ENCODE measurements around the gene AKAP6. TPM values are rescaled to one million over a fixed set of nuclear protein-coding genes. Genes with fewer than 3 reads are reported as not detected.

AKAP6 gene
- total RNA-seq, 2 experiments from 2014 or later, result 1.1 to 1.4 TPM

DNA sequence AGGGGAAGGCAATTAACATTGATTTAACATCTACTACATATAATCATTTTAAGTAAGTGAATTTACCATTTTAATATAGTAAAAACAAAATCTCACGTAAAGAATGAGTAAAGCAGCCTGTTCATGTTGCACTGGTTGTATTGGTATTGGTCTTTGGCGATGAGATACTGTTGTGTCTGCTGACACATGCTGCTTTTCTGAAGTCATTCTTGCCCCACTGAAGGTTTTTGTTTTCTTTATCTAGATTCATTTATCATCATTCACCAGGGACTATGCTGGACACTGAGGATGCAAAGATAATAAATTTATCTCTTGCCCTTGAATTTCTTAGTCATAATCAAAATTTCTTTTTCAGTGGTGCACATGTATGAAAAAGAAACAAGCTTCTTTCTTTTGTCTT lies 363.3 kb downstream of the AKAP6 start:
- no peak overlapping the region for H3K4me3 Mint-ChIP-seq
- H3K4me1 Mint-ChIP-seq, result no peaks in the 10 kb centered on the region
- POLR2A ChIA-PET, result no interaction called here
- DNase-seq, result no peak
- H3K9me3 Mint-ChIP-seq, result no peaks in the 10 kb centered on the region
- CTCF ChIA-PET, result no interaction called here
- H3K36me3 Mint-ChIP-seq (ENCODE audit: low read depth), result no peaks in the 10 kb centered on the region
- no peaks in the 10 kb centered on the region for H3K27me3 Mint-ChIP-seq
- H3K27ac Mint-ChIP-seq, result no peak overlapping the region

GRCh38 chr14:32693114-32693513 lies 364.0 kb downstream of the AKAP6 start:
- Mint-ChIP-seq H3K4me1 (no peaks in the 10 kb centered on the region), H3K4me3 (no peak overlapping the region), H3K9me3 (no peaks in the 10 kb centered on the region), H3K27me3 (no peaks in the 10 kb centered on the region), H3K27ac (no peak overlapping the region), H3K36me3 (ENCODE audit: low read depth) (no peaks in the 10 kb centered on the region)
- DNase-seq, result no peak
- ChIA-PET CTCF (no interaction called here), POLR2A (no interaction called here)

DNA sequence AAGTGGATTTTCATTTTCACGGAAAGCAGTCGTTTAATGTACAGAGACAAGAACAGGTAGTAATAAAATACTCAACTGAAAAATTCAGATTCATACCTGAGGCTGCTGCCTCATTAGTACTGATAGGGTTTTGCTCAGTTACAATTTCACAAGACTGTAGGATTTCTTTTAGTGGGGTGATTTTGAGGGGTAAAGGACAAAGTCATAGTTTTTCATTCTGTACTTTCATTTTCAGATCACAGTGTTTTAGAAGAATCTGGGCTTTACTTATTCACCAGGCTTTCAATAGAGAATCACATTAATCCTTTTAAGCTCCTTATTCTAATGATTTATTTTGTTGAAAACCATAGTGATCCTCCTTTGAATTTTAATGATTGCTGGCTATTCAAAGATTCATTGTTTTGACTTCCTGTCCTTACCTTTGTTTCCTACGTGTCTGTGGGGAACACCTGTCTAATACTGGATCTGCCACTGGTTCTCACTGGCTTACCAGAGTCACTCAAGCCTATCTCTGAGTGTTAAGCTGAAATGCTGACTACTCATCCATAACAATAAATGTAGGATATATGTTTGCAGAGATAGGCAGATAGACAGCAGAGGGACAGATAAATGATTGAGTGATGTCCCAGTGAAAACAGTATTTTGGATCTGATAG lies 365.8 kb downstream of the AKAP6 start:
- POLR2A ChIA-PET, result no interaction called here

GRCh38 chr14:32696325-32697091 lies 367.4 kb downstream of the AKAP6 start:
- Mint-ChIP-seq H3K36me3 (ENCODE audit: low read depth) (no peaks in the 10 kb centered on the region), H3K27ac (no peak overlapping the region), H3K27me3 (no peaks in the 10 kb centered on the region), H3K4me3 (no peak overlapping the region), H3K9me3 (no peaks in the 10 kb centered on the region), H3K4me1 (no peaks in the 10 kb centered on the region)
- ChIA-PET CTCF (no interaction called here), POLR2A (no interaction called here)
- no peak for DNase-seq

More for the DNA sequence above, 365.8 kb downstream of the AKAP6 start:
- no peaks in the 10 kb centered on the region for H3K4me1 Mint-ChIP-seq
- H3K36me3 Mint-ChIP-seq (ENCODE audit: low read depth), result no peaks in the 10 kb centered on the region
- H3K27ac Mint-ChIP-seq, result no peak overlapping the region
- H3K9me3 Mint-ChIP-seq, result no peaks in the 10 kb centered on the region
- no peak overlapping the region for H3K4me3 Mint-ChIP-seq
- no peaks in the 10 kb centered on the region for H3K27me3 Mint-ChIP-seq
- DNase-seq, result no peak
- CTCF ChIA-PET, result no interaction called here

DNA sequence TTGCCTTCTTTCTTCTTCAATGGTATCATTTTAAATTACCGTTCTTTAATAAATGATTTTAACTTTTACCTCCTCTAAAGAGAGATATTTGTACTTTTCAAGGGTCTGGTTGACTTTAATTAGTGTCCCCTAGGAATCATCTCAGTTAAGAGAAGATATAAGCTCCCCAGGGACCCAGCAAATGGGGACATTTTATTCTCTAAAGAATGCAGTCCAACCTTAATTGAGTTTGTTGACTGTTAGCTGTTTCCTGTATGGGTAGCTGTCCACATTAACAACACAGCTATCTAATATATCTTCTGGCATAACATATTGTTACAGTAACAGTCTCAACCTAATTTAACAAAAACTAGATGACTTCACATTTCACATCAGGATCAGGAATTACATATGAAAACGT lies 368.0 kb downstream of the AKAP6 start:
- ChIA-PET POLR2A (no interaction called here), CTCF (no interaction called here)
- H3K9me3 Mint-ChIP-seq, result no peaks in the 10 kb centered on the region
- H3K27me3 Mint-ChIP-seq, result no peaks in the 10 kb centered on the region
- DNase-seq, result no peak
- H3K27ac Mint-ChIP-seq, result no peak overlapping the region
- no peak overlapping the region for H3K4me3 Mint-ChIP-seq
- no peaks in the 10 kb centered on the region for H3K36me3 Mint-ChIP-seq (ENCODE audit: low read depth)
- H3K4me1 Mint-ChIP-seq, result no peaks in the 10 kb centered on the region

DNA sequence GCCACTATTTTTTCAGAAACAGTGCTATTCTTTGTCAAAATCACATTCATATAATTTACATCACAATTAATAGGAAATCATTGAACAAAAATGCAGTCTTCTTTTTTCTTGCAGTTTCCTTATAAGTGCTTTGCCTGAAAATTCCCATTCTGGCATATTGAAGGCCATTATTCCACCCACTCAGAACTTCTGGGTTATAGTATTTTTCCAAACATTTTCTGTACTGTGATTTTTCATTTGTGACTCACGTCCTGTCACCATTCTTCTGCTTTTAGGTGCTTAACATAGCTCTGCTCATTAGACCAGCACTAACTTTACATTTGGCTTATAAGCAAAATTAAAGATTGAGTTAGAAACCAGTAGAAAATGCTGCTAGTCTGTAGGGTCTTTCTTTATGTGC lies 368.6 kb downstream of the AKAP6 start:
- Mint-ChIP-seq H3K27ac (no peak overlapping the region), H3K9me3 (no peaks in the 10 kb centered on the region), H3K36me3 (ENCODE audit: low read depth) (no peaks in the 10 kb centered on the region), H3K27me3 (no peaks in the 10 kb centered on the region), H3K4me3 (no peak overlapping the region), H3K4me1 (peaks cover 1% of the 10 kb centered on the region)
- ChIA-PET POLR2A (no interaction called here), CTCF (no interaction called here)
- no peak for DNase-seq

DNA sequence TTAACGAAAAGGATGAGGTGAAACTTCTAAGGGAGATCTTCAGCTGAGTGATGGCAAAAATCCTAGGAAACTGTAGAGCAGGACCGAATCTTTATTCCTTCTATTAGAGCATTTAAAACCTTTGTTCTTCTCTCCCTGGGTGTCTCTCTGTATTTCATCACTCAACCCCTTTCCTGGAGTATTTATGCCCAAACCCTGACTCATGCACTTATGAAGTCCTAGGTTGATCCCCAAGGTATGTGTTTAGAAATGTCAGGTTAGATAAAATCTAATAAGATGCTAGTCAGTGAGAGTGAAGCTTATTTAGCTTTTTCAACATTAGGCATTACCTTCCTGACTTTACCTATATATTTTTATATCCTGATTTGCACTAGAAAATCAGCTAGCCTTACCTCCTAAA lies 369.7 kb downstream of the AKAP6 start:
- no peaks in the 10 kb centered on the region for H3K27me3 Mint-ChIP-seq
- no peak overlapping the region for H3K4me3 Mint-ChIP-seq
- ChIA-PET POLR2A (no interaction called here), CTCF (no interaction called here)
- DNase-seq, result no peak
- H3K4me1 Mint-ChIP-seq, result peaks cover 1% of the 10 kb centered on the region
- no peaks in the 10 kb centered on the region for H3K36me3 Mint-ChIP-seq (ENCODE audit: low read depth)
- H3K9me3 Mint-ChIP-seq, result no peaks in the 10 kb centered on the region
- no peak overlapping the region for H3K27ac Mint-ChIP-seq

- Mint-ChIP-seq H3K4me3 (no peak overlapping the region), H3K27ac (no peak overlapping the region), H3K4me1 (peaks cover 1% of the 10 kb centered on the region), H3K36me3 (ENCODE audit: low read depth) (no peaks in the 10 kb centered on the region), H3K9me3 (no peaks in the 10 kb centered on the region), H3K27me3 (no peaks in the 10 kb centered on the region)
- DNase-seq, result no peak
- ChIA-PET CTCF (no interaction called here), POLR2A (interaction anchor here (0.5 kb wide), 1 partner anchor 433 kb away, joined by 3 read pairs; no protein-coding TSS in a partner anchor)
Measured at GRCh38 chr14:32701475-32701874, 372.4 kb downstream of the AKAP6 start.

DNA sequence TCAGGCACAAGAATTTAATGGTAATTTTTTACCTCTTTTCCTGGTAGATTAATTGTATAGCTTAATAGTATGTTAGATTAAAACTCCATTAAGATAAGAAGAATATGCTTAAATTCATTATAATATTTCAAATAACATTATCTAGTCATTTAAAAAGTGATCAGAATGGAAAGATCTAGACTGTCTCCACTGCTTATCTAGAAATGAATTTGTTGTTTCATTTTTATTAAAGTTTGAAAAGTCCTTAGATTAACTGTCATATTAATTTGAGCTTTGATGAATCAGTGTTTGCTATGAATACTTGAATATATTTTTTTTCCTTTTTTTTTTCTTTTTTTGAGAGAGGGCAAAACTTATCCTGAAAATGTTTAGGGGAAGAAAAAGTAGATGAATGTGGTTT lies 373.0 kb downstream of the AKAP6 start:
- H3K36me3 Mint-ChIP-seq (ENCODE audit: low read depth), result no peaks in the 10 kb centered on the region
- DNase-seq, result no peak
- H3K4me1 Mint-ChIP-seq, result peaks cover 1% of the 10 kb centered on the region
- ChIA-PET POLR2A (interaction anchor here (0.5 kb wide), 1 partner anchor 432 kb away, joined by 3 read pairs; no protein-coding TSS in a partner anchor), CTCF (no interaction called here)
- H3K27ac Mint-ChIP-seq, result no peak overlapping the region
- no peaks in the 10 kb centered on the region for H3K27me3 Mint-ChIP-seq
- no peaks in the 10 kb centered on the region for H3K9me3 Mint-ChIP-seq
- H3K4me3 Mint-ChIP-seq, result no peak overlapping the region

DNA sequence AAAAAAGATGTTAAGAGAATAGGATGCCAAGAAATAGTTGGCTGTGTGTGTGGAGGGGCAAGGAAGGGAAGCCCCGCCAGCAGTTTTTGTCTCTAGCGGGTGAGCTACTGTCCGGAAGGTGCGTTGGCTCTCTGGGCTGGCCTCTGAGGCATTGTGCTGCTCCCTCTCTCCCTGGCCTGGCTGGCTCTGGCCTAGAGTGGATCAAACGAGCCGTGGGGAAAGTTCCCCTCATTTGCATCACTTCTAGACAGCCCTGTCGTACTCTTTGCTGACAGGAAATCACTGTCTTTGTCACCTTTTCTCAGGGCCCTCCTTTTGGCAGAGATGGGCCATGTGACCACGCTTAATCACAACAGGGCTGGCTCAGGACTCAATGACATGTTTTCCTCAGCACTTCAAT lies 373.5 kb downstream of the AKAP6 start:
- H3K27me3 Mint-ChIP-seq, result no peaks in the 10 kb centered on the region

DNA sequence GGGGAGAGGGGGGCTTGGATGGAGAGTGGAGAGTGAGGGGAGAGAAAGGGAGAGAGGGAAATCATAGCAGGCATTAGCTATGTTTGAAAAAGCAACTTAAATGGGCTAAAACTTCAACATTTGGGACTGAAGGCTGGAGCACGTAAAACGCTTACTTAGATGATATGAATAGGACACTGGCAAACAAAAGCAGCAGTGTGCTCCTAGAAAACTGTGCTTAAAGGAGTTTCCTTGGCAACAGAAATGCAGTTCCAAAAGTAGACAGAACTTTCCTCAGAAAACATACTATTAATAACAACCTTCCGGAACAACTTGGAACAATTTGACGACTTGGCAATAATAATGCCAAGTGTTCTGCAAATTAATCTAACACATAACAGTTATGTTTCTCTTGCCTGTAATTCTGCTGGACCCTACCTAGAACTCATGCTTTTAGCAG lies 374.1 kb downstream of the AKAP6 start:
- CTCF ChIA-PET, result no interaction called here
- POLR2A ChIA-PET, result no interaction called here

More for the DNA sequence above, 373.5 kb downstream of the AKAP6 start:
- Mint-ChIP-seq H3K36me3 (ENCODE audit: low read depth) (no peaks in the 10 kb centered on the region), H3K9me3 (no peaks in the 10 kb centered on the region), H3K4me1 (peaks cover 1% of the 10 kb centered on the region), H3K4me3 (no peak overlapping the region), H3K27ac (no peak overlapping the region)
- DNase-seq, result peak; percentile 16
- POLR2A ChIA-PET, result no interaction called here
- CTCF ChIA-PET, result no interaction called here

GRCh38 chr14:32706721-32707519 lies 377.8 kb downstream of the AKAP6 start:
- no peaks in the 10 kb centered on the region for H3K9me3 Mint-ChIP-seq
- POLR2A ChIA-PET, result no interaction called here
- peaks cover 4% of the 10 kb centered on the region for H3K27me3 Mint-ChIP-seq
- H3K4me3 Mint-ChIP-seq, result no peak overlapping the region
- no peaks in the 10 kb centered on the region for H3K36me3 Mint-ChIP-seq (ENCODE audit: low read depth)
- DNase-seq, result no peak
- CTCF ChIA-PET, result no interaction called here
- H3K4me1 Mint-ChIP-seq, result peaks cover 1% of the 10 kb centered on the region
- H3K27ac Mint-ChIP-seq, result no peak overlapping the region

More for the DNA sequence above, 374.1 kb downstream of the AKAP6 start:
- peaks cover 1% of the 10 kb centered on the region for H3K4me1 Mint-ChIP-seq
- H3K27me3 Mint-ChIP-seq, result peaks cover 2% of the 10 kb centered on the region
- no peaks in the 10 kb centered on the region for H3K9me3 Mint-ChIP-seq
- DNase-seq, result no peak
- H3K27ac Mint-ChIP-seq, result no peak overlapping the region
- H3K36me3 Mint-ChIP-seq (ENCODE audit: low read depth), result no peaks in the 10 kb centered on the region
- H3K4me3 Mint-ChIP-seq, result no peak overlapping the region

GRCh38 chr14:32707742-32708500 lies 378.8 kb downstream of the AKAP6 start:
- Mint-ChIP-seq H3K36me3 (ENCODE audit: low read depth) (no peaks in the 10 kb centered on the region), H3K4me1 (no peaks in the 10 kb centered on the region), H3K27ac (no peak overlapping the region), H3K4me3 (no peak overlapping the region), H3K27me3 (peaks cover 4% of the 10 kb centered on the region), H3K9me3 (no peaks in the 10 kb centered on the region)
- POLR2A ChIA-PET, result no interaction called here
- no peak for DNase-seq
- CTCF ChIA-PET, result no interaction called here
